T-cell (primary cell): ENCODE results near the gene C20orf96. TPM values are rescaled to one million over a fixed set of nuclear protein-coding genes. Genes with fewer than 3 reads are reported as not detected.

Experiments used
- ATAC-seq, 4 experiments: fragments of 200-7000 bp in 3 of 4; fragments of 150-1000 bp in 1 of 4; cut with Tn5 transposase; replicated peaks in 1 of 4; 1 replicate in 3 of 4; 2 replicates in 1 of 4; pipeline ENCODE4 v1.10.0; 2021; ENCODE audit warnings: moderate library complexity in 3 of 4, mild to moderate bottlenecking in 2 of 4, moderate number of reproducible peaks in 1 of 4
- CTCF ChIA-PET, 2 donors: fragments of 300-600 bp; sonication (Branson Sonifier 250); formaldehyde crosslinking; loops; one replicate each; lab custom pipeline; 2022; ENCODE audit warnings: antibody characterized with exemption in 2 of 2; lab: Charles Lee
- POLR2A ChIA-PET, 2 donors: fragments of 300-600 bp; sonication (Branson Sonifier 250); formaldehyde crosslinking; loops; one replicate each; lab custom pipeline; 2022; ENCODE audit warnings: antibody characterized with exemption in 2 of 2; lab: Charles Lee
- DNase-seq, 35 experiments: peaks; one replicate each; pipeline versions ENCODE4 v3.0.0 to v3.0.0-alpha.2; 2013 to 2023
- H3K27ac ChIP-seq: one replicate; pipeline ENCODE4 v1.5.1; 2013; ENCODE audit warnings: low read length
- H3K27me3 ChIP-seq, 2 experiments: replicated peaks in 1 of 2; 1 replicate in 1 of 2; 2 replicates in 1 of 2; pipeline versions ENCODE4 v1.6.1 to v1.7.0; 2013; ENCODE audit warnings: low read length in 1 of 2, mixed read lengths in 1 of 2; ENCODE audit not compliant: control insufficient read depth in 2 of 2, insufficient read depth in 2 of 2; ENCODE audit errors: extremely low read depth in 1 of 2
- H3K36me3 ChIP-seq, 2 donors: 1 replicate in 1 of 2; 2 replicates in 1 of 2; pipeline versions ENCODE4 v1.6.1 to v1.7.0; 2013; ENCODE audit warnings: low read length in 1 of 2; ENCODE audit not compliant: control insufficient read depth in 2 of 2, insufficient read depth in 1 of 2; ENCODE audit errors: extremely low read depth in 1 of 2
- H3K4me1 ChIP-seq, 2 experiments: 1 replicate in 1 of 2; 2 replicates in 1 of 2; pipeline versions ENCODE4 v1.6.1 to v1.7.0; 2013; ENCODE audit warnings: low read length in 2 of 2, mixed read lengths in 1 of 2; ENCODE audit not compliant: insufficient read depth in 2 of 2, control insufficient read depth in 1 of 2; ENCODE audit errors: extremely low read depth in 1 of 2
- H3K4me3 ChIP-seq, 2 donors: 1 replicate in 1 of 2; 2 replicates in 1 of 2; pipeline versions ENCODE4 v1.5.1 to v1.7.0; 2013; ENCODE audit warnings: mild to moderate bottlenecking in 2 of 2, low read length in 1 of 2, moderate library complexity in 1 of 2; ENCODE audit not compliant: control insufficient read depth in 1 of 2; ENCODE audit errors: extremely low read depth in 1 of 2
- H3K9me3 ChIP-seq: 2 replicates; pipeline ENCODE4 v1.7.0; 2013
- H3K27ac Mint-ChIP-seq, 2 donors: one replicate each; pipeline ENCODE4 v1.8.0; 2020 to 2021; ENCODE audit warnings: mild to moderate bottlenecking in 2 of 2, mixed read lengths in 2 of 2
- H3K27me3 Mint-ChIP-seq, 2 donors: one replicate each; pipeline ENCODE4 v1.8.0; 2021 to 2022; ENCODE audit warnings: mixed read lengths in 2 of 2
- H3K36me3 Mint-ChIP-seq: one replicate; pipeline ENCODE4 v1.8.0; 2021; ENCODE audit warnings: mixed read lengths
- H3K4me1 Mint-ChIP-seq, 3 donors: one replicate each; pipeline ENCODE4 v1.8.0; 2020 to 2022; ENCODE audit warnings: mixed read lengths in 3 of 3, mild to moderate bottlenecking in 1 of 3
- H3K4me3 Mint-ChIP-seq, 3 donors: one replicate each; pipeline ENCODE4 v1.8.0; 2020 to 2022; ENCODE audit warnings: mild to moderate bottlenecking in 3 of 3, mixed read lengths in 3 of 3, moderate library complexity in 3 of 3
- H3K9me3 Mint-ChIP-seq, 3 donors: one replicate each; pipeline ENCODE4 v1.8.0; 2020 to 2022; ENCODE audit warnings: mixed read lengths in 3 of 3
- WGBS: methylation state at CpG from one replicate; pipeline ENCODE4 v1.1.5; 2013; ENCODE audit warnings: missing lambda C conversion rate; ENCODE audit not compliant: insufficient coverage; 5-methylcytosine and 5-hydroxymethylcytosine counted together
- total RNA-seq, 35 experiments: library from RNA in 6 of 35; stranded (reverse) in 6 of 35; fragments of 120-200 nt in 1 of 35; gene quantifications; one replicate each; pipeline versions ENCODE4 v1.2.1 to v1.2.4 and lab custom pipeline; 2013 to 2026

The C20orf96 gene
- total RNA-seq, 5 donors from 2014 or later (not counting 1 experiment from before 2014, with no cell fraction given) = 2.5 to 3.2 (median 2.8) TPM

GRCh38 chr20:270517-270916 is 20.0 kb downstream of the C20orf96 start:
- ATAC-seq = no peak
- no peak overlapping the region for H3K27ac ChIP-seq
- Mint-ChIP-seq H3K27me3 (peaks cover 0 to 4% of the 10 kb centered on the region in 2 donors), H3K4me3 (no peak overlapping the region), H3K9me3 (no peaks in the 10 kb centered on the region), H3K4me1 (peaks cover 8 to 12% (median 10%) of the 10 kb centered on the region in 3 donors), H3K36me3 (no peaks in the 10 kb centered on the region), H3K27ac (no peak overlapping the region)
- H3K27me3 ChIP-seq = peaks cover 0 to 12% of the 10 kb centered on the region in 2 experiments
- CTCF ChIA-PET = no interaction called here
- 77% methylated on average over 2 of the region's 5 CpGs for WGBS
- H3K9me3 ChIP-seq = no peaks in the 10 kb centered on the region
- H3K4me1 ChIP-seq = peaks cover 0 to 7% of the 10 kb centered on the region in 2 experiments
- POLR2A ChIA-PET = no interaction called here
- no peak overlapping the region for H3K4me3 ChIP-seq
- no peaks in the 10 kb centered on the region for H3K36me3 ChIP-seq
- no peak for DNase-seq

GRCh38 chr20:266596-267562 is 23.7 kb downstream of the C20orf96 start:
- Histone ChIP-seq H3K27ac (no peak overlapping the region), H3K4me1 (peaks cover 0 to 7% of the 10 kb centered on the region in 2 experiments), H3K27me3 (peaks cover 0 to 19% of the 10 kb centered on the region in 2 experiments), H3K36me3 (no peaks in the 10 kb centered on the region), H3K9me3 (no peaks in the 10 kb centered on the region), H3K4me3 (peak overlapping the region; percentile 55 to 74)
- peaks cover 0 to 4% of the 10 kb centered on the region in 2 donors for H3K27me3 Mint-ChIP-seq
- ATAC-seq (peak; percentile 97 to 99 (median 98)), DNase-seq (peak; percentile 67 to 93 (median 84))
- H3K9me3 Mint-ChIP-seq = no peaks in the 10 kb centered on the region
- no peaks in the 10 kb centered on the region for H3K36me3 Mint-ChIP-seq
- ChIA-PET CTCF (interaction anchor here (0.5 to 2.7 kb wide), 9 partner anchors 44 to 344 kb away, joined by 3 to 11 read pairs (median 4); partner anchors contain the start of gene TBC1D20 (in 1 of the 2)), POLR2A (no interaction called here)
- peak overlapping the region; percentile 74 to 81 (median 80) for H3K4me3 Mint-ChIP-seq
- H3K27ac Mint-ChIP-seq = peak overlapping the region in 1 of 2 donors; percentile 31
- H3K4me1 Mint-ChIP-seq = peaks cover 8 to 12% (median 10%) of the 10 kb centered on the region in 3 donors
- WGBS = 3% methylated on average over 30 of the region's 43 CpGs

- no peaks in the 10 kb centered on the region for H3K9me3 ChIP-seq
- no peak overlapping the region for H3K4me3 ChIP-seq
- H3K36me3 ChIP-seq = no peaks in the 10 kb centered on the region
- Mint-ChIP-seq H3K9me3 (no peaks in the 10 kb centered on the region), H3K4me1 (peaks cover 11 to 18% (median 15%) of the 10 kb centered on the region in 3 donors), H3K4me3 (no peak overlapping the region), H3K36me3 (no peaks in the 10 kb centered on the region), H3K27ac (no peak overlapping the region), H3K27me3 (peaks cover 0 to 4% of the 10 kb centered on the region in 2 donors)
- ATAC-seq (no peak), DNase-seq (no peak)
- peaks cover 0 to 11% of the 10 kb centered on the region in 2 experiments for H3K4me1 ChIP-seq
- H3K27ac ChIP-seq = no peak overlapping the region
- CTCF ChIA-PET = no interaction called here
- peaks cover 0 to 22% of the 10 kb centered on the region in 2 experiments for H3K27me3 ChIP-seq
- 84% methylated on average over 7 of the region's 13 CpGs for WGBS
- POLR2A ChIA-PET = no interaction called here
Observed at GRCh38 chr20:263701-264100, 26.8 kb downstream of the C20orf96 start.

- H3K4me1 ChIP-seq = peaks cover 0 to 4% of the 10 kb centered on the region in 2 experiments
- H3K36me3 ChIP-seq = no peaks in the 10 kb centered on the region
- no peaks in the 10 kb centered on the region for H3K27me3 Mint-ChIP-seq
- peaks cover 0 to 12% of the 10 kb centered on the region in 2 experiments for H3K27me3 ChIP-seq
- no CpG with 5 or more reads among the region's 2 CpGs for WGBS
- no peaks in the 10 kb centered on the region for H3K36me3 Mint-ChIP-seq
- H3K9me3 Mint-ChIP-seq = no peaks in the 10 kb centered on the region
- DNase-seq (no peak), ATAC-seq (no peak)
- H3K4me3 Mint-ChIP-seq = no peak overlapping the region
- H3K27ac Mint-ChIP-seq = no peak overlapping the region
- no peak overlapping the region for H3K4me3 ChIP-seq
- ChIA-PET CTCF (no interaction called here), POLR2A (no interaction called here)
- H3K9me3 ChIP-seq = no peaks in the 10 kb centered on the region
- peaks cover 5 to 13% (median 11%) of the 10 kb centered on the region in 3 donors for H3K4me1 Mint-ChIP-seq
- H3K27ac ChIP-seq = no peak overlapping the region
Observed at GRCh38 chr20:259981-260380, 30.6 kb downstream of the C20orf96 start.

GRCh38 chr20:258963-259362 is 31.6 kb downstream of the C20orf96 start:
- POLR2A ChIA-PET = no interaction called here
- H3K9me3 ChIP-seq = no peaks in the 10 kb centered on the region
- peaks cover 0 to 4% of the 10 kb centered on the region in 2 experiments for H3K4me1 ChIP-seq
- Mint-ChIP-seq H3K9me3 (no peaks in the 10 kb centered on the region), H3K4me1 (peaks cover 5 to 13% (median 11%) of the 10 kb centered on the region in 3 donors), H3K4me3 (no peak overlapping the region), H3K36me3 (no peaks in the 10 kb centered on the region), H3K27ac (peak overlapping the region in 1 of 2 donors; percentile 17), H3K27me3 (no peaks in the 10 kb centered on the region)
- peak in 2 of 4 experiments; percentile 48 to 68 for ATAC-seq
- H3K4me3 ChIP-seq = no peak overlapping the region
- peak in 3 of 35 experiments; percentile 11 to 37 (median 17) for DNase-seq
- WGBS = 40% methylated on average over 7 of the region's 8 CpGs
- no peak overlapping the region for H3K27ac ChIP-seq
- no peaks in the 10 kb centered on the region for H3K36me3 ChIP-seq
- peaks cover 0 to 12% of the 10 kb centered on the region in 2 experiments for H3K27me3 ChIP-seq
- CTCF ChIA-PET = no interaction called here

- H3K4me3 ChIP-seq = no peak overlapping the region
- Mint-ChIP-seq H3K36me3 (no peaks in the 10 kb centered on the region), H3K27ac (no peak overlapping the region), H3K27me3 (no peaks in the 10 kb centered on the region), H3K9me3 (no peaks in the 10 kb centered on the region), H3K4me3 (no peak overlapping the region), H3K4me1 (peaks cover 5 to 13% (median 11%) of the 10 kb centered on the region in 3 donors)
- peaks cover 0 to 4% of the 10 kb centered on the region in 2 experiments for H3K4me1 ChIP-seq
- no peak for DNase-seq
- 55% methylated on average over 3 of the region's 4 CpGs for WGBS
- ChIA-PET POLR2A (no interaction called here), CTCF (no interaction called here)
- H3K27me3 ChIP-seq = peaks cover 0 to 9% of the 10 kb centered on the region in 2 experiments
- peak in 1 of 4 experiments; percentile 51 for ATAC-seq
- H3K27ac ChIP-seq = no peak overlapping the region
- H3K36me3 ChIP-seq = no peaks in the 10 kb centered on the region
- no peaks in the 10 kb centered on the region for H3K9me3 ChIP-seq
Observed at GRCh38 chr20:258269-258858, 32.2 kb downstream of the C20orf96 start.
